ENCODE results near the gene LSG1.

The LSG1 gene

GRCh38 chr3:194711913-194712312 lies 39.9 kb upstream of the LSG1 start:
- TF ChIP-seq CTCF (IDR thresholded peaks at IDR 0.05), result no peak

GRCh38 chr3:194711286-194711685 lies 39.3 kb upstream of the LSG1 start:
- no peak for TF ChIP-seq CTCF (IDR thresholded peaks at IDR 0.05)

- no peak for TF ChIP-seq CTCF (IDR thresholded peaks at IDR 0.05)
Observed at GRCh38 chr3:194707147-194707540, 35.2 kb upstream of the LSG1 start.

- TF ChIP-seq CTCF (IDR thresholded peaks at IDR 0.05), result no peak
Observed at GRCh38 chr3:194705761-194706160, 33.8 kb upstream of the LSG1 start.

- TF ChIP-seq CTCF (IDR thresholded peaks at IDR 0.05), result no peak
Observed at GRCh38 chr3:194705227-194705626, 33.2 kb upstream of the LSG1 start.

- no peak for TF ChIP-seq CTCF (IDR thresholded peaks at IDR 0.05)
Observed at GRCh38 chr3:194702545-194702944, 30.6 kb upstream of the LSG1 start.

GRCh38 chr3:194696702-194697101 lies 24.7 kb upstream of the LSG1 start:
- TF ChIP-seq CTCF (IDR thresholded peaks at IDR 0.05), result no peak

GRCh38 chr3:194691481-194692283 lies 19.7 kb upstream of the LSG1 start:
- no peak for TF ChIP-seq CTCF (IDR thresholded peaks at IDR 0.05)
